HFFc6 (cell line): Measurements from ENCODE around the gene ASCL4. TPM values are rescaled to one million over a fixed set of nuclear protein-coding genes. Genes with fewer than 3 reads are reported as not detected.

ENCODE experiments used
- DNase-seq: peaks from one replicate; pipeline ENCODE4 v3.0.0-alpha.2; 2018
- H3K27ac Mint-ChIP-seq: 2 replicates; pipeline ENCODE4 v1.8.0; 2020; ENCODE audit warnings: mild to moderate bottlenecking, mixed read lengths
- H3K27me3 Mint-ChIP-seq: 2 replicates; pipeline ENCODE4 v1.8.0; 2021; ENCODE audit warnings: mild to moderate bottlenecking, moderate library complexity, mixed read lengths; ENCODE audit not compliant: insufficient read depth
- H3K36me3 Mint-ChIP-seq: 2 replicates; pipeline ENCODE4 v1.8.0; 2021; ENCODE audit warnings: low read depth, mixed read lengths
- H3K4me1 Mint-ChIP-seq: 2 replicates; pipeline ENCODE4 v1.8.0; 2020; ENCODE audit warnings: low read depth, mixed read lengths
- H3K4me3 Mint-ChIP-seq: 2 replicates; pipeline ENCODE4 v1.8.0; 2020; ENCODE audit warnings: mild to moderate bottlenecking, moderate library complexity, mixed read lengths
- H3K9me3 Mint-ChIP-seq: 2 replicates; pipeline ENCODE4 v1.8.0; 2020; ENCODE audit warnings: mild to moderate bottlenecking, mixed read lengths
- CTCF ChIP-seq: fragments of 200-600 bp; sonication (generic); IDR thresholded peaks from 2 replicates; pipeline ENCODE4 v1.5.0; 2021; ENCODE audit warnings: antibody characterized with exemption, mild to moderate bottlenecking
- total RNA-seq, 6 experiments: library from RNA; stranded (reverse); fragmentation: NEBNext Ultra II Directional; extraction: Animal tissue kit (Norgen Biotek cat#: 25700); gene quantifications; 2 replicates in 1 of 6; 3 replicates in 5 of 6; pipeline ENCODE4 v1.2.3, GENCODE V29; 2021

Gene ASCL4
- total RNA-seq, 6 experiments from 2014 or later, result not detected

GRCh38 chr12:107822356-107822755, 47.9 kb downstream of the ASCL4 start:
- Mint-ChIP-seq H3K4me3 (no peak overlapping the region), H3K9me3 (peaks cover 39% of the 10 kb centered on the region), H3K27me3 (peaks cover 2% of the 10 kb centered on the region; the same call in 1 of the 2 replicates), H3K36me3 (no peaks in the 10 kb centered on the region), H3K27ac (no peak overlapping the region), H3K4me1 (no peaks in the 10 kb centered on the region; the same call in 1 of the 2 replicates)
- TF ChIP-seq CTCF, result no peak
- no peak for DNase-seq

Other genes with a start within 250 kb of the ASCL4 start
- 10 to 100 TPM; 49.0 to 57.2 (median 55.3) TPM for gene PWP1, start 88.9 kb upstream of the ASCL4 start, total RNA-seq
- gene PRDM4, start 13.6 kb upstream of the ASCL4 start, total RNA-seq, result 10 to 100 TPM; 23.2 to 26.3 (median 24.3) TPM